SK-N-SH treated with all-trans-retinoic acid at 6 μM for 48 hours (cell line): Measurements from ENCODE around the gene POLR1D.

ENCODE experiments used
- ATAC-seq: fragments of 200-7000 bp; cut with Tn5 transposase; 3 replicates; pipeline ENCODE4 v1.9.1; 2020; ENCODE audit warnings: mild to moderate bottlenecking, moderate library complexity
- ARNTL ChIP-seq: fragments of 450-650 bp; formaldehyde crosslinking; IDR thresholded peaks from 2 replicates; pipeline ENCODE4 v1.5.0; 2020; ENCODE audit warnings: low read depth, mild to moderate bottlenecking, moderate library complexity, borderline replicate concordance
- BACH2 ChIP-seq: fragments of 250-450 bp; sonication (Bioruptor Pico); IDR thresholded peaks from 2 replicates; pipeline ENCODE4 v1.9.0; 2021; ENCODE audit warnings: mild to moderate bottlenecking, borderline replicate concordance
- CREB5 ChIP-seq: fragments of 250-450 bp; sonication (Bioruptor Pico); IDR thresholded peaks from 2 replicates; pipeline ENCODE4 v1.5.1; 2020; ENCODE audit warnings: low read depth, mild to moderate bottlenecking, moderate library complexity
- CSDC2 ChIP-seq: fragments of 250-450 bp; sonication (Bioruptor Pico); IDR thresholded peaks from 2 replicates; pipeline ENCODE4 v1.5.0; 2020; ENCODE audit warnings: mild to moderate bottlenecking, moderate library complexity
- CSRNP3 ChIP-seq: fragments of 250-450 bp; sonication (Bioruptor Pico); IDR thresholded peaks from 2 replicates; pipeline ENCODE4 v1.5.1; 2021; ENCODE audit warnings: mild to moderate bottlenecking, moderate library complexity
- ESRRG ChIP-seq: fragments of 250-450 bp; sonication (Bioruptor Pico); IDR thresholded peaks from 2 replicates; pipeline ENCODE4 v1.6.1; 2021; ENCODE audit warnings: mild to moderate bottlenecking
- GLIS3 ChIP-seq: fragments of 250-450 bp; sonication (Bioruptor Pico); IDR thresholded peaks from 2 replicates; pipeline ENCODE4 v1.5.0; 2020; ENCODE audit warnings: mild to moderate bottlenecking, moderate library complexity
- ISL1 ChIP-seq: fragments of 250-450 bp; sonication (Bioruptor Pico); IDR thresholded peaks from 2 replicates; pipeline ENCODE4 v2.1.2; 2022; ENCODE audit warnings: mild to moderate bottlenecking, moderate library complexity
- OSR1 ChIP-seq: fragments of 250-450 bp; sonication (Bioruptor Pico); IDR thresholded peaks from 2 replicates; pipeline ENCODE4 v1.8.0; 2022; ENCODE audit warnings: moderate library complexity, mild to moderate bottlenecking, inconsistent platforms
- PATZ1 ChIP-seq: fragments of 250-450 bp; sonication (Bioruptor Pico); IDR thresholded peaks from 2 replicates; pipeline ENCODE4 v1.8.0; 2020; ENCODE audit warnings: mild to moderate bottlenecking, moderate library complexity, borderline replicate concordance
- POU6F1 ChIP-seq: fragments of 250-450 bp; sonication (Bioruptor Pico); IDR thresholded peaks from 2 replicates; pipeline ENCODE4 v1.8.0; 2021; ENCODE audit warnings: low read depth, mild to moderate bottlenecking, moderate library complexity, borderline replicate concordance
- PPARA ChIP-seq: fragments of 250-450 bp; sonication (Bioruptor Pico); IDR thresholded peaks from 2 replicates; pipeline ENCODE4 v1.5.0; 2020; ENCODE audit warnings: mild to moderate bottlenecking, borderline replicate concordance
- RARB ChIP-seq: fragments of 250-450 bp; sonication (Bioruptor Pico); IDR thresholded peaks from 2 replicates; pipeline ENCODE4 v1.8.0; 2021; ENCODE audit warnings: mild to moderate bottlenecking, moderate library complexity
- SNAI2 ChIP-seq: fragments of 250-450 bp; sonication (Bioruptor Pico); IDR thresholded peaks from 2 replicates; pipeline ENCODE4 v1.5.0; 2020; ENCODE audit warnings: mild to moderate bottlenecking, moderate library complexity
- TCF4 ChIP-seq: fragments of 250-450 bp; sonication (Bioruptor Pico); IDR thresholded peaks from 2 replicates; pipeline ENCODE4 v1.8.0; 2021; ENCODE audit warnings: mild to moderate bottlenecking, moderate library complexity, borderline replicate concordance
- TOX ChIP-seq: fragments of 250-450 bp; sonication (Bioruptor Pico); IDR thresholded peaks from 2 replicates; pipeline ENCODE4 v1.8.0; 2021; ENCODE audit warnings: mild to moderate bottlenecking, moderate library complexity, borderline replicate concordance
- TSHZ2 ChIP-seq: fragments of 250-450 bp; sonication (Bioruptor Pico); IDR thresholded peaks from 2 replicates; pipeline ENCODE4 v1.5.0; 2020; ENCODE audit warnings: mild to moderate bottlenecking, moderate library complexity
- ZC3H10 ChIP-seq: fragments of 250-450 bp; sonication (Bioruptor Pico); IDR thresholded peaks from 2 replicates; pipeline ENCODE4 v1.5.1; 2021; ENCODE audit warnings: mild to moderate bottlenecking, moderate library complexity
- ZFP3 ChIP-seq: fragments of 250-450 bp; sonication (Bioruptor Pico); IDR thresholded peaks from 2 replicates; pipeline ENCODE4 v1.5.0; 2020; ENCODE audit warnings: mild to moderate bottlenecking, moderate library complexity
- ZFP30 ChIP-seq: fragments of 450-650 bp; formaldehyde crosslinking; IDR thresholded peaks from 2 replicates; pipeline ENCODE4 v1.5.0; 2022; ENCODE audit warnings: mild to moderate bottlenecking, moderate library complexity
- ZNF565 ChIP-seq: fragments of 450-650 bp; formaldehyde crosslinking; conservative IDR thresholded peaks from 2 replicates; pipeline ENCODE4 v1.5.0; 2020; ENCODE audit warnings: low read depth, mild to moderate bottlenecking, moderate library complexity
- ZNF70 ChIP-seq: fragments of 450-650 bp; formaldehyde crosslinking; IDR thresholded peaks from 2 replicates; pipeline ENCODE4 v1.5.0; 2020; ENCODE audit warnings: mild to moderate bottlenecking, moderate library complexity
- ZNF8 ChIP-seq: fragments of 450-650 bp; formaldehyde crosslinking; IDR thresholded peaks from 2 replicates; pipeline ENCODE4 v1.5.0; 2020; ENCODE audit warnings: mild to moderate bottlenecking, moderate library complexity

POLR1D gene

GRCh38 chr13:27605610-27606200 lies 16.0 kb upstream of the POLR1D start:
- TF ChIP-seq SNAI2 (CRISPR knock-in tag) (no peak), CSDC2 (no peak), GLIS3 (CRISPR knock-in tag) (no peak), CREB5 (CRISPR knock-in tag) (no peak), ISL1 (no peak), CSRNP3 (CRISPR knock-in tag) (no peak), ZFP3 (CRISPR knock-in tag) (no peak), PATZ1 (CRISPR knock-in tag) (no peak), ARNTL (CRISPR knock-in tag) (no peak), TCF4 (CRISPR knock-in tag) (no peak), OSR1 (no peak), ZNF70 (CRISPR knock-in tag) (no peak), TOX (CRISPR knock-in tag) (no peak), ESRRG (CRISPR knock-in tag) (no peak), BACH2 (CRISPR knock-in tag) (no peak), ZC3H10 (CRISPR knock-in tag) (no peak), ZNF565 (CRISPR knock-in tag) (no peak), POU6F1 (CRISPR knock-in tag) (no peak)
- ATAC-seq, result no peak

GRCh38 chr13:27607125-27607524 lies 14.6 kb upstream of the POLR1D start:
- peak; percentile 81 for ATAC-seq
- TF ChIP-seq GLIS3 (CRISPR knock-in tag) (no peak), ZNF70 (CRISPR knock-in tag) (no peak), ISL1 (no peak), ZFP30 (CRISPR knock-in tag) (no peak), ZNF565 (CRISPR knock-in tag) (no peak)

- no peak for ATAC-seq
- TF ChIP-seq PPARA, result no peak
- no peak for TF ChIP-seq CSRNP3 (CRISPR knock-in tag)
- TF ChIP-seq BACH2 (CRISPR knock-in tag), result no peak
- TF ChIP-seq PATZ1 (CRISPR knock-in tag), result no peak
- TF ChIP-seq TOX (CRISPR knock-in tag), result no peak
- no peak for TF ChIP-seq POU6F1 (CRISPR knock-in tag)
- no peak for TF ChIP-seq ISL1
- TF ChIP-seq TSHZ2 (CRISPR knock-in tag), result no peak
- no peak for TF ChIP-seq ZFP3 (CRISPR knock-in tag)
- TF ChIP-seq RARB (CRISPR knock-in tag), result no peak
- no peak for TF ChIP-seq ZNF8 (CRISPR knock-in tag)
- TF ChIP-seq OSR1, result no peak
- TF ChIP-seq ESRRG (CRISPR knock-in tag), result no peak
- no peak for TF ChIP-seq SNAI2 (CRISPR knock-in tag)
- no peak for TF ChIP-seq ARNTL (CRISPR knock-in tag)
Observed at GRCh38 chr13:27613628-27614027, 8.1 kb upstream of the POLR1D start.
